GM13977 (cell line): ENCODE data around the gene CYYR1.

Source experiments
- DNase-seq: peaks from one replicate; pipeline ENCODE4 v3.0.0; 2012; ENCODE audit warnings: low spot score
- in situ Hi-C: fragments of 300-500 bp; cut with MboI; formaldehyde crosslinking; loops from one replicate; pipeline ENCODE4 v1.12.0; 2022; ENCODE audit warnings: low sequenced_read_pairs, low pct_unique_long_range_greater_than_20kb, mixed read lengths, inconsistent platforms; ENCODE audit not compliant: unreplicated experiment
- TF ChIP-seq, protein P1 (sequence below): IDR thresholded peaks from 2 replicates; pipeline ENCODE4 v1.5.1; 2012; ENCODE audit warnings: mild to moderate bottlenecking, control low read depth; ENCODE audit not compliant: insufficient read depth; ENCODE audit errors: extremely low read depth, missing control alignments

The CYYR1 gene

DNA sequence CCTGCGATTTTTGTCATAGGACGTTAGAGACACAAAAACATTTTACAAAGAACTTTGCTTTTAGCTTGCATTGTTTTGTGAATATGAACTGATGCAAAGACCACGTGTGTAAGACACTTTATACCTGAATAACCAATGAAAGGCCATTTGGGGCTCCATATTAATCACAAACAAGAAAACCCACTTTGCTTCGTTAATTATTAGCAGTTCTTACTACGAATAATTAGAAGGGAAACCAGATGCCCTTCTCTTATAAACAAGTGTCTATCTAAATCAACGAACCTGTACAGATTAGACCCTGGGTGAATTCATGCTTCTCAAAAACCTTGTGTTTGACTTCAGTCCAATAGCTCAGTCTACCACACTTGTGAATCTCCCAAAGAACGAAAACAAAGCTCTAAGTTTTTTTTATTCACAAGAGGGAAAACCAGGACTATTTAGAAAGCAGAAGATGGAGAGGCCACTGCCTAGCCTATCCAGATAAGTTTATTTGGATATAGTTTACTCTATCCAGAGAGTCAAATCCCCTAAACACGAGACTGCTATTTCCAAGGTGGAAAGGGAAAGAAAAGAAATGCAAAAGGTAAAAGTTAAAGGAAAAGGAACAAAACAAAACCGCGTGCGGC is 897 bp downstream of the CYYR1 start:
- TF ChIP-seq, protein P1, sequence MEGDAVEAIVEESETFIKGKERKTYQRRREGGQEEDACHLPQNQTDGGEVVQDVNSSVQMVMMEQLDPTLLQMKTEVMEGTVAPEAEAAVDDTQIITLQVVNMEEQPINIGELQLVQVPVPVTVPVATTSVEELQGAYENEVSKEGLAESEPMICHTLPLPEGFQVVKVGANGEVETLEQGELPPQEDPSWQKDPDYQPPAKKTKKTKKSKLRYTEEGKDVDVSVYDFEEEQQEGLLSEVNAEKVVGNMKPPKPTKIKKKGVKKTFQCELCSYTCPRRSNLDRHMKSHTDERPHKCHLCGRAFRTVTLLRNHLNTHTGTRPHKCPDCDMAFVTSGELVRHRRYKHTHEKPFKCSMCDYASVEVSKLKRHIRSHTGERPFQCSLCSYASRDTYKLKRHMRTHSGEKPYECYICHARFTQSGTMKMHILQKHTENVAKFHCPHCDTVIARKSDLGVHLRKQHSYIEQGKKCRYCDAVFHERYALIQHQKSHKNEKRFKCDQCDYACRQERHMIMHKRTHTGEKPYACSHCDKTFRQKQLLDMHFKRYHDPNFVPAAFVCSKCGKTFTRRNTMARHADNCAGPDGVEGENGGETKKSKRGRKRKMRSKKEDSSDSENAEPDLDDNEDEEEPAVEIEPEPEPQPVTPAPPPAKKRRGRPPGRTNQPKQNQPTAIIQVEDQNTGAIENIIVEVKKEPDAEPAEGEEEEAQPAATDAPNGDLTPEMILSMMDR = no peak
- no peak for DNase-seq
- in situ Hi-C loops = no loop called here

- TF ChIP-seq, protein P1 = no peak
- DNase-seq = no peak
- in situ Hi-C loops = no loop called here
Observed at GRCh38 chr21:26570203-26570602, 2.9 kb downstream of the CYYR1 start.

- TF ChIP-seq, protein P1 = no peak
- DNase-seq = no peak
- in situ Hi-C loops = no loop called here
Observed at GRCh38 chr21:26565546-26565945, 7.5 kb downstream of the CYYR1 start.

DNA sequence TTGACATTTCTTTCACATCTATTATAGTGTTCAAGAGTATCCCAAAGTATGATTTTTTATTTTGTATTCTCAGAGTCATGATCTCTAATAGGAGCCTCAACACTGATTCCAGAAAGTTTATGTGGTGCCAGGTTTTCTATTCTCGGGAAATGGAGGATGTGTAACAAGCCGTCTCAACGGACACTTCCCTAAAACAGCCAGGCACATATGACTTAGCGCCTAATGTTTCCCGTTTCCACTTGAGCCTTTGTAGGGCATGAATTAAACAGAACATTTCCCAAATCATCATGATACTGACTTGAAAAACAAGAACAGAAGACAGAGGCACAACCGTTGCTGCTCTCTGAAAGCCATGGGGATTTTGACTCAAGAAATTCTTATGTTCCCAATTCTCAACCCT is 8.0 kb downstream of the CYYR1 start:
- DNase-seq = no peak
- TF ChIP-seq, protein P1 = no peak
- in situ Hi-C loops = no loop called here

DNA sequence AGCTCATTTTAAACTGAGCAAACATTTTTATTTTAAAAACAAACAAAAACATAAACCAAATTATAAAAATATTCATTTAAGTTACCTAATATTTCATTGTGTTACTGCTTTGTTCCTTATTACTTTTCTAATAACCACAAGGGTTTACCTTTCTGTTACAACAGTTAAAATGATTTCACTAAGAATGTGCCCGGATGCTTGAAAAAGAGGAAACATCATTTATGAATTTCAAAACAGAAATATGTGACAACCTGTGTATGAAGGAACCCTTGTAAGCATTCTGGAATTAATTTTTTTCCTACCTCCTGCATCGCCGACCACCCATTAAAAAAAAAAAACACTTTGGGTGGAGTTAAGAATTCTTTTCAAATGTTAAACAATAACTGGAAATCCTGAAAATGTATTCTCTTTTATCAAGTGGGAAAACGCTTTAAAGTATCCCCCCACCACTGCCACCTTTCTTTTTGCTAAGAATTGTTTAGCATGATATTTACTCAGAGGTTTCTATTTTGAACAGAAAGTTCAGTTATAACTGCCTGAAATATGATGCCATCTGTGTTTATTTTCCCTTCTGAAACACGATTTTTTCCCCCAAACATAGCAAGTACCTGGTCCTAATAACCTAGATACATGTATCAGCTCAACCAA is 9.1 kb downstream of the CYYR1 start:
- DNase-seq = no peak
- TF ChIP-seq, protein P1 = no peak
- in situ Hi-C loops = no loop called here

- in situ Hi-C loops = no loop called here
- no peak for DNase-seq
- TF ChIP-seq, protein P1 = no peak
Observed at GRCh38 chr21:26560612-26561011, 12.5 kb downstream of the CYYR1 start.
